CD4-positive, alpha-beta T cell treated with Interleukin-17A for 1 hour (primary cell): Measurements from ENCODE around the gene SLC39A3.

Experiments used
- DNase-seq: peaks from one replicate; pipeline ENCODE4 v3.0.0-alpha.2; 2020

Gene SLC39A3

GRCh38 chr19:2744113-2744512 is 4.3 kb upstream of the SLC39A3 start:
- DNase-seq = no peak

GRCh38 chr19:2743099-2743498 is 3.3 kb upstream of the SLC39A3 start:
- no peak for DNase-seq

- DNase-seq = no peak
Observed at GRCh38 chr19:2740314-2740656, 468 bp upstream of the SLC39A3 start.

- no peak for DNase-seq
Observed at GRCh38 chr19:2736550-2737190, 3.1 kb downstream of the SLC39A3 start.

- no peak for DNase-seq
Observed at GRCh38 chr19:2735374-2735773, 4.4 kb downstream of the SLC39A3 start.

- DNase-seq = no peak
Observed at GRCh38 chr19:2734589-2735288, 5.1 kb downstream of the SLC39A3 start.

- DNase-seq = no peak
Observed at GRCh38 chr19:2733930-2734588, 5.8 kb downstream of the SLC39A3 start.

GRCh38 chr19:2732883-2733282 is 6.9 kb downstream of the SLC39A3 start:
- no peak for DNase-seq

GRCh38 chr19:2732157-2732725 is 7.6 kb downstream of the SLC39A3 start:
- no peak for DNase-seq

GRCh38 chr19:2731181-2731995 is 8.4 kb downstream of the SLC39A3 start:
- no peak for DNase-seq

- DNase-seq = no peak
Observed at GRCh38 chr19:2729943-2730818, 9.6 kb downstream of the SLC39A3 start.

GRCh38 chr19:2728783-2729387 is 10.9 kb downstream of the SLC39A3 start:
- no peak for DNase-seq

- no peak for DNase-seq
Observed at GRCh38 chr19:2727640-2727944, 12.2 kb downstream of the SLC39A3 start.

- no peak for DNase-seq
Observed at GRCh38 chr19:2726904-2727639, 12.7 kb downstream of the SLC39A3 start.

- no peak for DNase-seq
Observed at GRCh38 chr19:2726160-2726855, 13.5 kb downstream of the SLC39A3 start.

- no peak for DNase-seq
Observed at GRCh38 chr19:2724148-2724557, 15.7 kb downstream of the SLC39A3 start.

GRCh38 chr19:2723747-2724146 is 16.1 kb downstream of the SLC39A3 start:
- DNase-seq = no peak

GRCh38 chr19:2723345-2723715 is 16.5 kb downstream of the SLC39A3 start:
- no peak for DNase-seq

GRCh38 chr19:2722541-2723344 is 17.1 kb downstream of the SLC39A3 start:
- DNase-seq = no peak
